Activated naive CD4-positive, alpha-beta T cell treated with anti-CD3 and anti-CD28 coated beads, Interleukin-2, amount 10 ng/mL, durations not matched to agents 7 days and 5 days (primary cell): ENCODE results near the gene TJP3.
A peak's percentile ranks its signal among the peaks of the same experiment; 100 is the strongest.

Experiments
- CTCF ChIA-PET: fragments of 350-600 bp; sonication (Branson Sonifier 250); formaldehyde crosslinking; loops from one replicate; lab custom pipeline; 2021; ENCODE audit warnings: antibody characterized with exemption; lab: Charles Lee
- DNase-seq: peaks from one replicate; pipeline ENCODE4 v3.0.0-alpha.2; 2020
- H3K27ac Mint-ChIP-seq: one replicate; pipeline ENCODE4 v1.8.0; 2021; ENCODE audit warnings: mild to moderate bottlenecking, moderate library complexity, mixed read lengths
- H3K27me3 Mint-ChIP-seq: one replicate; pipeline ENCODE4 v1.8.0; 2021; ENCODE audit warnings: mild to moderate bottlenecking, mixed read lengths
- H3K36me3 Mint-ChIP-seq: one replicate; pipeline ENCODE4 v1.8.0; 2021; ENCODE audit warnings: mixed read lengths
- H3K4me1 Mint-ChIP-seq: one replicate; pipeline ENCODE4 v1.8.0; 2021; ENCODE audit warnings: mixed read lengths
- H3K4me3 Mint-ChIP-seq: one replicate; pipeline ENCODE4 v1.8.0; 2021; ENCODE audit warnings: mild to moderate bottlenecking, moderate library complexity, mixed read lengths
- H3K9me3 Mint-ChIP-seq: one replicate; pipeline ENCODE4 v1.8.0; 2021; ENCODE audit warnings: mixed read lengths

Gene TJP3

DNA sequence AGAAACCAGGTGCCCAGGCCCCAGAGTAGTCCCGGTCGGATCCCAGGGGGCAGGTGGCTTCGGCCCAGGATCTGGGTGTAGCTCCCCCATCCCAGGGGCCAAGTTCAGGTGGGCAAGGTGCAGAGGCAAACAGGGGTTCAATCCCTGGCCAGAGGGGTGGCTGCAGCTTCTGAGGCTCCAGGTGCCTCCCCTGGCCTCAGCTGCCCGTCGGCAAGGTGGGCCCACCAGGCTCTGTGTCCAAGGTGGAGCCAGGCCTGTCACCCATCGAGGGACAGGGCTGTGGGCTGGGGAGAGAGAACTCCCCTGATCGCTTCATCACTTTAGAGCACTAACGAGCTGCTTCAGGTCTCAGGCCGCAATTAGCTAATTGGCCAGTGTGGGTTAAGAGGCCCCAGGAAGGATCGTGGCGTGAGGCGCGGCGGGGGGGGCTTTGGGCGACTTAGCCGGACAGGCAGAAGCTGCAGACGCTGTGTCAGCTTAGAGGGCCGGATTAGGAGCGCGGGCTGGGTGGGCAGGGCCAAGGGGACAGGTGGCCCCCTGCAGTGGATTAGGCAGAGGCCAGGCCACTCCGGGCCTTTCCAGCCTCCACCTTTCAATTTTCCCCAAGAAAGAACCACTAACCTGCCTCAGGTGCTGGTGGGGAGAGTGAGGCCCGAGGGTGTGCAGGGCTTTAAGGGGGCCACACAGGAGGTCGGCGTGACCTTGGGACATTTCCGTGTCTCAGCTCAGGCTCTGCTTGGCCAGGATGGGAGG, 66.6 kb downstream of the TJP3 start:
- peaks cover 2% of the 10 kb centered on the region for H3K36me3 Mint-ChIP-seq
- no peaks in the 10 kb centered on the region for H3K4me1 Mint-ChIP-seq
- no peak for DNase-seq
- no peak overlapping the region for H3K4me3 Mint-ChIP-seq
- no peaks in the 10 kb centered on the region for H3K9me3 Mint-ChIP-seq
- CTCF ChIA-PET, result no interaction called here
- H3K27me3 Mint-ChIP-seq, result no peaks in the 10 kb centered on the region
- H3K27ac Mint-ChIP-seq, result no peak overlapping the region

DNA sequence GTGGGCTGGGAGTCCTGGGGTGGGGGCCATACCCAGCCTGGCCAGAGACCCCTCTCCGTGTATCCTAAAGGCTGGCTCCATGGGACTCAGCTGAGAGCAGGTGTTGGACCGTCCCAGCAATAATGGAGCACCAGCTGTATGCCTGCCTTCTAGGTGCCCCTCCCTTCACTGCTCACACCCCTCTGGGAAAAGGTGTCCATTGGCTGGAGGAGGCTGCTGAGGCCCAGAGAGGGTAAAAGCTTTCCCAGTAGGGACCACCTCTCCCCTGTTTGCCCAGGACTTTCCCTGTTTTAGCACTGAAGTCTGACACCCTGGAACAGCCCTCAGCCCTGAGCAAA, 67.2 kb downstream of the TJP3 start:
- Mint-ChIP-seq H3K4me1 (no peaks in the 10 kb centered on the region), H3K36me3 (no peaks in the 10 kb centered on the region), H3K27ac (no peak overlapping the region), H3K27me3 (no peaks in the 10 kb centered on the region), H3K4me3 (no peak overlapping the region), H3K9me3 (no peaks in the 10 kb centered on the region)
- CTCF ChIA-PET, result no interaction called here
- no peak for DNase-seq

DNA sequence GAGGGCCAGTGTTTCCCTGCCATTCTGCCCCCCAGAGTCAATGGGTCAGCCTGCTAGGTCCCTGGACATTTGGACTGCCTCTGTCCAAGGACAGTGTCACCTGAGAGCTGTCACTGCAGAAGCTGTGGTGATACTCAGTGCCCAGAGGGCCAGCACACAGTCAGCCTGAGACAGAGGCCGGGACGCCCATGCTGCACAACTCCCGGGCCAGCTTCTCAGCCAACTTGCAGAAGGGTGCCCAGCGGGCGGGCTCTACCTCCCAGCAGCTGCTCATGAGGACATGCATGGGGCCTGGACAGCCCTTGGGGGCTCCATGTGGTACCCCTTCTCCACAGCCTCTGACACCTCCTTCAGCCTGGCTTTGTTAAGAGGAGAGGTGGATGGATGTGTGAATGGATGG, 67.6 kb downstream of the TJP3 start:
- H3K4me3 Mint-ChIP-seq, result no peak overlapping the region
- peaks cover 1% of the 10 kb centered on the region for H3K9me3 Mint-ChIP-seq
- no peak for DNase-seq
- CTCF ChIA-PET, result no interaction called here
- no peaks in the 10 kb centered on the region for H3K27me3 Mint-ChIP-seq
- peaks cover 1% of the 10 kb centered on the region for H3K36me3 Mint-ChIP-seq
- H3K4me1 Mint-ChIP-seq, result no peaks in the 10 kb centered on the region
- H3K27ac Mint-ChIP-seq, result no peak overlapping the region

DNA sequence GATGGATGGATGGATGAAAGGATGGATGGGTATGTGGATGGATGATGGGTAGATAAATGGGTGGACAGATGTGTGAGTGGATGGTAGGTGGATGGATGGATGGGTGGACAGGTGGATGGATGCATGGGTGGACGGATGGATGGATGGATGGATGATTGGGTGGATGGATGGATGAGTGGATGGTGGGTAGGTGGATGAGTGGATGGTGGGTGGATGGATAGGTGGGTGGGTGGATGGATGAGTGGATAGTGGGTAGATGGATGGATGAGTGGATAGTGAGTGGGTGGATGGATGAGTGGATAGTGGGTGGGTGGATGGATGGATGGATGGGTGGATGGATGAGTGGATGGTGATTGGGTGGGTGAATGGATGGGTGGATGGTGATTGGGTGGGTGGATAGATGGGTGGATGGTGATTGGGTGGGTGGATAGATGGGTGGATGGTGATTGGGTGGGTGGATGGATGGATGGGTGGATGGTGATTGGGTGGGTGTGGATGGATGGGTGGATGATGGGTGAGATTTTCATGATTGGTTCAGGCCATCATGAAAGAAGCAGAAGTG, 68.4 kb downstream of the TJP3 start:
- no peak for DNase-seq

DNA sequence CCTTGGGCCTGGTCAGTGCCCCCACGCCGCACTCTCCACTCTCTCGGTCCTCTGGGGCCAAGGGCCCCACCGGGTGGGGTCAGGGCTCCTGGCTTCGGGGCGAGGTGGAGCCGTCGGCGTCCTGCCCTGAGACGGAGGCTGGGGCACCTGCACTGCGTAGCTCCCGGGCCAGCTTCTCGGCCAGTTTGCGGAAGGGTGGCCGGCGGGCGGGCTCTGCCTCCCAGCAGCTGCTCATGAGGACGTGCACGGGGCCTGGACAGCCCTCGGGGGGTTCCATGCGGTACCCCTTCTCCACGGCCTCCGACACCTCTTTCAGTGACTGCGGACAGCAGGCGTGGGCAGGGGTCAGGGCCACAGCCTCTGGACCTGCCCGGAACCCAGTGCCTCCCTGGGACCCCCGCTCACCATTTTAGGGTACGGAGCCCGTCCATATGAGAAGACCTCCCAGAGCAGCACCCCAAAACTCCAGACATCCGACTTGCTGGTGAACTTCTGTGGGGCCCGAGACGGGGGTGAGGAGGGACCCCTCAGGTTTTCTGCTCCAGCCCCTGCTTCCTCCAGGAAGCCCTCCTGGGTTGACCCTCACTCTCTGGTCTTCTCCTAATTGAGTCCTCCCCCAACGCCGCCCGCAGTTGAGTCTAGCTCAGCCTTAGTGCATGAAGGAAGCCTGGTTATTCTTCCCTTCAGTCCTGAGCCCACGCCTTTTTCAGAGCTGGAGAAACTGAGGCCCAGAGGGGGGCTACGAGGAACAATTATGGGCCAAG, 70.1 kb downstream of the TJP3 start:
- Mint-ChIP-seq H3K4me3 (no peak overlapping the region), H3K4me1 (peaks cover 4% of the 10 kb centered on the region), H3K27ac (no peak overlapping the region), H3K27me3 (peaks cover 3% of the 10 kb centered on the region), H3K9me3 (peaks cover 20% of the 10 kb centered on the region), H3K36me3 (peaks cover 24% of the 10 kb centered on the region)
- CTCF ChIA-PET, result no interaction called here
- DNase-seq, result no peak

More for the DNA sequence above, 68.4 kb downstream of the TJP3 start:
- H3K4me1 Mint-ChIP-seq, result peaks cover 4% of the 10 kb centered on the region
- H3K27me3 Mint-ChIP-seq, result no peaks in the 10 kb centered on the region
- CTCF ChIA-PET, result no interaction called here
- H3K4me3 Mint-ChIP-seq, result no peak overlapping the region
- peak overlapping the region; percentile 19 for H3K27ac Mint-ChIP-seq
- peaks cover 8% of the 10 kb centered on the region for H3K9me3 Mint-ChIP-seq
- peaks cover 8% of the 10 kb centered on the region for H3K36me3 Mint-ChIP-seq

DNA sequence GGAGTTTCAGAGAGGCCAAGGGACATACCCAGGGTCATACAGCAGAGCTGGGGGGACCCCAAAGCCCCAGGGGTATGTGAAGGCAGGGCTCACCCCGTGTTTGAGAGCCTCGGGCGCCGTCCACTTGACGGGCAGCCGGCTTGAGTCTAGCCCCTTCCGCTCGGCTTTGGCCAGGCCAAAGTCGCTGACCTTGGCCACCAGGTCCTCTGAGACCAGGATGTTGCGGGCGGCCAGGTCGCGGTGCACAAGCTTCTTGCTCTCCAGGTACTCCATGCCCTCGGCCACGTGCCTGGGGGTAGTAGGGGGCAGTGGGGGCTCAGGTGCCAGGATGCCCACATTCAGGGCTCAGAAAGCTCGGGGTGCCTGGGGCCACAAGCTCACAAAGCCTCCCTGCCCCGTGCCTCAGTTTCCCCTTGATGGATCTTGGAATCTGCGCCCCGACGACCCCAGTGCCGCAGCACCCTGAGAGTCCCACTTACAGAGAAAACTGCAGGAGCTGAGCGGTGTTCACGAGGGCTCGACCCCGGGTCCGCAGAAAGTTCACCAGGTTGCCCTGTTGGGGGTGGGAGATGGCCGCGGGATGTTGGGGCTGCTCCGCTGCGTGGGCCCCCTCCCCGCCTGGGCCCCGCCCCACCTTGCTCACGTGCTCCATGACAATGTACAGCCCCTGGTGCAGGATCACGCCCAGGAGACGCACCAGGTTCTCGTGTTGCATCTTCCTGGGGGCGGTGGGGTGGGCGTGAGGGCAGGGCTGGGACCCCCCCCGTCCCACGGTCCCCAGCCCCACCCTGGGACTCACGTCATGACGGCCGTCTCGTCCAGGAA, 70.9 kb downstream of the TJP3 start:
- DNase-seq, result no peak
- H3K4me3 Mint-ChIP-seq, result no peak overlapping the region
- CTCF ChIA-PET, result interaction anchor here (1.0 kb wide), 1 partner anchor 19 kb away, joined by 3 read pairs; no protein-coding TSS in a partner anchor
- H3K36me3 Mint-ChIP-seq, result peaks cover 27% of the 10 kb centered on the region
- peaks cover 3% of the 10 kb centered on the region for H3K27me3 Mint-ChIP-seq
- peaks cover 6% of the 10 kb centered on the region for H3K4me1 Mint-ChIP-seq
- H3K27ac Mint-ChIP-seq, result no peak overlapping the region
- peaks cover 20% of the 10 kb centered on the region for H3K9me3 Mint-ChIP-seq

DNA sequence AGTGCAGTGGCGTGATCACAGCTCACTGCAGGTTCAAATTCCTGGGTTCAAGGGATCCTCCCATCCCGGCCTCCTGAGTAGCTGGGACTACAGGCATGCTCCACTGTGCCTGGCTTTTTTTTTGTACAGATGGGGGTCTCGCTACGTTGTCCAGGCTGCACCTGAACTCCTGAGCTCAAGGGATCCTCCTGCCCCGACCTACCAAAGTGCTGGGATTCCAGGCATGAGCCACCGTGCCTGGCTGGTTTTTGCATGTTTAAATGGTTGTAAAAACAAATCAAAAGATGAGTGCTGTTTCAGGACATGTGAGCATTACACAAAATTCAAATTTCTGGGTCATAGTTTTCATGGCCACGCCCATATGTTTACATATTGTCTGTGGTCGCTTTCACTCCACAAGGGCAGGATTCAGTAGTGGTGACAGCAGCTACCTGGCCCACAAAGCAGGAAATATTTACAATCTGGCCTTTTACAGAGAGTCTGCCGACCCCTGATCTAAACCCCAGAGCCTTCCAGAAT, 72.7 kb downstream of the TJP3 start:
- DNase-seq, result peak; percentile 33
- Mint-ChIP-seq H3K27me3 (peaks cover 17% of the 10 kb centered on the region), H3K4me1 (peaks cover 17% of the 10 kb centered on the region), H3K36me3 (peaks cover 32% of the 10 kb centered on the region), H3K27ac (no peak overlapping the region), H3K4me3 (no peak overlapping the region), H3K9me3 (peaks cover 20% of the 10 kb centered on the region)
- CTCF ChIA-PET, result no interaction called here

DNA sequence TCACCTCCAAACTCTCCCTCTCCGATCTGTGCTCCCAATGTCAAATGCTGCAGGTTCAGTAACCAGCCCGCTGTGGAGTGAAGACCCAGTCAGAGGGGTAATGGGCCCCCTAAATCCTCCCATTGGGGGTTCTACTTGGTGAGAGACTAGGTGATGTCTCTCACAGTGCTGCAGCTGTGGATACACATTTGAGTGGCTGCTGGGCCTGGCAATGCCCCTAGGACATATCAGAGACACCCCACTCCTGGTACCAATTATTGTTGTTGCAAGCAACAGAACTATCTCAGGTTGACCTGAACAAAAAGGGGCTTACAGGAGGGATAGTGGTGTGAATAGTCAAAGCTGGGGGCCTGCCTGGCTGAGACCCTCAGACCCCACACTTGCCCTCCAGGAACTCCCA, 73.4 kb downstream of the TJP3 start:
- no peak for DNase-seq
- Mint-ChIP-seq H3K9me3 (peaks cover 20% of the 10 kb centered on the region), H3K4me3 (no peak overlapping the region), H3K4me1 (peaks cover 18% of the 10 kb centered on the region), H3K27me3 (peaks cover 19% of the 10 kb centered on the region), H3K27ac (no peak overlapping the region), H3K36me3 (peaks cover 32% of the 10 kb centered on the region)
- CTCF ChIA-PET, result no interaction called here

DNA sequence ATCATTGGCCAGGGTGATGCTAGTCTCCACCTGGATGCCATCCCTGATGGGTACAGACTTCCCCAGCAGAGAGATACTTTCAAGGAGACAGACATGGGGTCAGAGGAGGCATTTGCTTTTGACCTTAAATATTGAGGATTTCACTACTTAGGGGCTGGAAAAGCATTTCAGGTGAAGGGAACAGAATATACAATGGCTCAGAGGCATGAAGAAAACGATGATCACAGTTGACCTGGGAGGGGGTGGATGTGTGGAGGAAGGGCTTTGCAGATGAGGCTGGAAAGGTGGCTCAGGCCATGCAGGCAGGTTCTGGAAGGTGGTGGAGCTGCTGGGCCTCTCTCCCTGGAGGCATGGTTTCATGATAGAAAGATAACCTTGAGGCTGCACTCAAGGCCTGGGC, 74.1 kb downstream of the TJP3 start:
- Mint-ChIP-seq H3K4me1 (peaks cover 22% of the 10 kb centered on the region), H3K36me3 (peaks cover 32% of the 10 kb centered on the region), H3K27ac (no peak overlapping the region), H3K9me3 (peaks cover 20% of the 10 kb centered on the region), H3K4me3 (no peak overlapping the region), H3K27me3 (peaks cover 26% of the 10 kb centered on the region)
- DNase-seq, result no peak
- CTCF ChIA-PET, result interaction anchor here (2.5 kb wide), 1 partner anchor 40 kb away, joined by 10 read pairs; no protein-coding TSS in a partner anchor

DNA sequence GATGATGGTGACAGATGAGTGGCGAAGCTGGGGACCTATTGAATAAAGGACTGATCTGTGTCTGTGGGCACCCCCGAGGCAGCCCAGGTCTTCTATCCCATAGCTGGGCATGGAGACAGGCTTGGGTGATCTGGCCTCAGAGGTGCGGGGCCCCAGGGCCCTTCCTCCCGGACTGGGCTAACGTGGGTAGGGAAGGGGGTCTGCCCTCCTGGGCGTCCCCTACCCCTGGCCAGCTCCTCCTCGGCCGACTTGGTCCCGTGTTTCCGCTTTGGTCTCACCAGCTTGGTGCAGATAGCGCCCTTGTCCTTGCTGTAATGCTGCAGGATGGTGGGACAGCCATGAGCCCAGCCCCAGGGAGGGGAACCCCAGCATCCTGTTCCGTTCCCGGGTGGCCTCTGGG, 74.7 kb downstream of the TJP3 start:
- DNase-seq, result no peak
- Mint-ChIP-seq H3K4me3 (no peak overlapping the region), H3K4me1 (peaks cover 22% of the 10 kb centered on the region), H3K36me3 (peaks cover 32% of the 10 kb centered on the region), H3K9me3 (peaks cover 20% of the 10 kb centered on the region), H3K27me3 (peaks cover 26% of the 10 kb centered on the region), H3K27ac (no peak overlapping the region)
- CTCF ChIA-PET, result interaction anchor here (1.3 to 2.5 kb wide), 2 partner anchors 15 to 39 kb away, joined by 3 to 10 read pairs; no protein-coding TSS in a partner anchor

DNA sequence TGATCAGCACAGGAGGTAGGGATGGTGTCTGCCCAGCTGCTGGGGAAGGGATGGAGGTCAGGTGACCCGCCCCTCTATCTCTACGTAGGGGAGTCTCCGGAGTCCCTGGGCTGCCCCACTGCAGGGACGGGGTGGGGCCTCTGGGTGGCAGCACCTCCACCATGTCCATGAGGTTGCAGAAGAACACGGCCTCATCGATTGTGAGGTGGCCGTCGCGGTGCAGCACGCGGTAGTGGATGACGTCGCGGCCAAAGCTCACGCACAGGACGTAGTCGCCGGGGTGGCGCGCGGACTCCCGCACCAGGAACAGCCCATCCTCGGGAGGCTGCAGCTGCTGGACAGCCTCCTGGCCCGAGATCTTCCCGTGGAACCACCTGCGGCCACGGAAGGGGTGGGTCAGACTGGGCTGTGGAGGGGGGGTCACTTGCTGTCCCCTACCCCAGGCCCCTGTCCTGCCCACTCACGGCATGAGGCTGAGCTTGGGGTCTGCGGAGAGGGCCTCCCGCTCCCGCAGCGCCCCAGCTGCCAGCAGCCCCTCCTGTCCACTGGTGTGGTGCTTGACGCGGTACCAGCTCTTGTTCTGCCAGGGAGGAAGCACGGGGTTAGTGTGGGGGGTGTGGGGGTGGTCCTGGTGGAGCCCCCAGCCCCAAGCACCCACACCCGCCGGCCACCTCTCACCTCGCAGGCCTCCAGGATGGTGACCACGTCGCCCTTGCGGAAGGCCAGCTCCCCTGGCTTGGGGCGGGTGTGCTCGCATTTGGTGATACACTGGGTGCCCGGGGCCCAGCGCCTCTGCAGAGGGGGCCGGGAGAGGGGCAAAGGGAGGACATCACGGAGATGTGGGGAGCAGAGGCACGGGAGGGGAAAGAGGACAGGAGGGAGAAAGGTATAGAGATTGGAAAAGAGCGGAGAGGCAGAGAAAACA, 75.7 kb downstream of the TJP3 start:
- Mint-ChIP-seq H3K36me3 (peaks cover 32% of the 10 kb centered on the region), H3K27me3 (peaks cover 27% of the 10 kb centered on the region), H3K4me1 (peaks cover 23% of the 10 kb centered on the region), H3K9me3 (peaks cover 20% of the 10 kb centered on the region), H3K27ac (peak overlapping the region; percentile 55), H3K4me3 (peak overlapping the region; percentile 76)
- CTCF ChIA-PET, result interaction anchor here (1.2 to 2.5 kb wide), 4 partner anchors 16 to 65 kb away, joined by 3 to 10 read pairs (median 6); no protein-coding TSS in a partner anchor
- DNase-seq, result peak; percentile 45

DNA sequence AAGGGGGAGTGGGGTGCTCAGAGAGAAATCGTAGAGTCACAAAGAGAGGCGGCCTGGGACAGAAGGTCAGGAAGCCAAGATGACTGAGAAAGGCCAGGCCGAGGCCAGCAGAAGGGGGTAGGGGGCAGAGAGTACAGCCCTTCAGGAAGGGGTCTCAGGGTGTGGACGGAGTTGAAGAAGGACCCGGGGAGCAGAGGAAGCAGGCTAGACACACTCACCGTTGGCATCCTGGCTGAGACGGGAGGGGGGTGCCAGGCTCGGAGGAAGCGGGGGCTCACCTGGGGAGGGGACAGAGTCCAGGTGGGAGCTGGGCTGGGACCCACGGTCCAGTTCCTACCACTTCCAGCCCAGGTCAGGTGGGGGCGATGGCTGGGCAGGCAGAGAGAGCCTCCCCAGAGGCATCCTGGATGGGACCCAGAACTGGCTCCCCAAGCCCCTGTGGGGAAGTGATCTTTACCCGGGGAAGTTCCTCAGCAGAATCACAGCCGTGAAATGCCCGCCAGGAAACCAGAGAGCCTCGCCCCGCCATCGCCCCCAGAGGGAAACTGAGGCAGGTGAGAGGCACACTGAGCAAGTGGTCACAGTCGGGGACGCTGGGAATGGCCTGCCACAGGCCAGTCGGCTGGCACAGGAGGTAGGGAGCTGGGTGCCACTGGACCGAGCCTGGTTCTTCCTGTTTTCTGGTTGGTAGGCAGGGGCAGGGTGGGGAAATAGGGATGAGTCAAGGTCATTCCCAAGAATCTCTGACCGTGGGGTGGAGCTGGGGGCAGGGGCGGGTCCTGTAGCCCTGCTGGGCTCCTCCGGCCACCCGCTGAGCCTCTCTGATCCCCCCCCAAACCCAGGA, 76.6 kb downstream of the TJP3 start:
- Mint-ChIP-seq H3K27ac (peak overlapping the region; percentile 55), H3K27me3 (peaks cover 33% of the 10 kb centered on the region), H3K4me1 (peaks cover 24% of the 10 kb centered on the region), H3K36me3 (peaks cover 32% of the 10 kb centered on the region), H3K4me3 (peak overlapping the region; percentile 76), H3K9me3 (peaks cover 20% of the 10 kb centered on the region)
- DNase-seq, result no peak
- CTCF ChIA-PET, result interaction anchor here (1.2 to 2.5 kb wide), 3 partner anchors 34 to 64 kb away, joined by 3 to 10 read pairs (median 8); no protein-coding TSS in a partner anchor
